ENCODE results near the gene CRK.

GRCh38 chr17:1464186-1464585 lies 8.2 kb upstream of the CRK start:
- TF ChIP-seq CTCF (conservative IDR thresholded peaks at IDR 0.05 in 1 of 2, IDR thresholded peaks at IDR 0.05 in 1 of 2; ENCODE audit: low read depth in 1 of 2, low read length in 2 of 2) (no peak), EZH2 (IDR thresholded peaks at IDR 0.05; ENCODE audit: low read length, missing control alignments) (no peak)

Measured in fibroblast of lung (primary cell).